ENCODE measurements around the gene TANC1.

TANC1 gene

GRCh38 chr2:159160954-159161353 lies 192.5 kb downstream of the TANC1 start:
- DNase-seq (ENCODE audit: low spot score), result no peak

DNA sequence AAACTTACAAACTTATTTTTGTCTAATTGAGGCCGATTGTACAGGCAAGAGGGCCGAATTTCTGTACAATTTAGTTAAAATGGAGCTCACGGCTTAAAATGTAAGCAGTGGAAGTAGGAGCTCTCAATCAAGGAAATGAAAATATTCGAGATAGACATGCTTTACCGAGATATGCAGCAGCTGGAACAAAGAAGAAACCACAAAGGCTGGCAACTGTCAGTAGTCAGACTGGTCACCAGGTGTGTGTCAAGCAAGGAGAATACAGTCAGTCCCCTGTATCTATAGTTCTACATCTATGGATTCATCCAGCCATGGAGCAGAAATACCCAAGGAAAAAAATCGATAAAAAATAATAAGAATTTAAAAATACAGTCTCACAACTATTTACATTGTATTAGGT lies 195.5 kb downstream of the TANC1 start:
- no peak for DNase-seq (ENCODE audit: low spot score)

DNA sequence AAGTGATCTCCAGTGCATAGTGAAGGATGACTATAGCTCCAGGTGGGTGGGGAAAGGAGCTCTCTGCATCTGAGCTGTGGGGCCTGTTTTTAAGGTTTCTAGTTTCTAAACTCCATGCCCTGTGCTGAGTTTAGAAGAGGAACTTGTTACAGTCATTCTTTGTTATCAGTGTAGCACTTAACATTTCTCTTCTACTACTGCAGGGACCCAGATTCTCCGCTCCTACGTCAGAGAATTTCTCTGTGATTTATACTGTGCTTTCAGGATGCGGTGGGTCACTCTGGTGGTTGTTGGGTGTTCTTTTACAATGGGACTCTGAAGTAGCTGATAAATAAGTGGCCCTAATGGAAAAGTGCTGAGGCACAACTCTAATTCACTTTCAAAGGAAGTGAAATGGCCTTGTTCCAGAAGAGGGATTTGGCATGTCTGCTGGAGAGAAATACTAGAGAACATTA lies 196.0 kb downstream of the TANC1 start:
- DNase-seq (ENCODE audit: low spot score), result no peak

DNA sequence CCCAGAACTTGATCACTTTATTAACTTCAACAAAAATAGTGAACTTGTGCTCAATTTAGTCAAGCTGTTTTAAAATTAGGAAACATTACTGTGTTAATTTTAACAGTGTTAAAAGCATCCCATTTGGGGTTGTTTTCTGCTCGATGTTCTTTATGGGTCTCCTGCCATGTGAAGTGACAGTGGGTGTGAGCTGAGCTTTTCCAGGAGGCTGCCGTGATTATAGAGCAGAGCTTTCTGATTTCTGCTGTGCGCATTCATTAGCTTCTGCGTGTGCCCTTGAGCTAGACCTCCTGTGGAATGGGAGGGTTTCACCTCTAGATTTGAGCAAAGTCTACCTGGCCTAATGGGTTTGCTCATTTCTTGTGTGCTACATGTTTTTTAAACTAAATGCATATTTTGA lies 196.6 kb downstream of the TANC1 start:
- no peak for DNase-seq (ENCODE audit: low spot score)

DNA sequence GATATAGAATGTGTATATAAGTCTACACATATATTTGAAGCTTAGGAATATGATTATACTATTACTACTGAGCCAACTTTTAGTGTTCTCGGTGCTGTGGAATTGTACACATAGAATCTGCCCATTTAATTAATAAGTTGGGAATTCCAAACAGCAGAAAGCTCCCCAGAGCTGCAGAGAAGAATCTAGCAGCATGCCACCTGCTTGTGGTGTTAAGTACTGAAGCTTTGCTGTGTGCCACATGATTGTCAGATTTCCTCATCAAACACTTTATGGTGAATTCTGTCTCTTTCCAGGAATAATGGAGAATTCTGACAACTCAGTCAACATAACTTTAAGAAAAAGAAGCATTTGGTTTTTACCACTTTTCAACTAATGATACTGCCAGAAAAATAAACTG lies 200.3 kb downstream of the TANC1 start:
- DNase-seq (ENCODE audit: low spot score), result no peak

DNA sequence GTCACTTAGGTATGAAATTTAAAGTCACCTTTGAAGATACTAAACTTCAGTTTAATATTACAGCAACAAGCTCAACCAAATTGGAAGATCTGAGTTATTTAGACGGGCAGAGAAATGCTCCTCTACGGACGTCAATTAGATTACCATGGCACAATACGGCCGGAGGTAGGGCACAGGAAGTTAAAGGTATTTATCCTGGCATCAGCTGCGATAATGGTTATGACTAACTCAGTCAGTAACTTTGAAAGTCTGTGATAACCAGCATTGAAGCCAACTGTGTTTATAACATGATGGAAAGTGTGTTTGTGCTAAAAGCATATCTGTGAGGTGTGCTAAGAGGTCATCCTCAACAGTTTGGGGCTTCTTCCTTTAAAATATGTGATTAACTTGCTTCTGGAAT lies 200.7 kb downstream of the TANC1 start:
- no peak for DNase-seq (ENCODE audit: low spot score)

DNA sequence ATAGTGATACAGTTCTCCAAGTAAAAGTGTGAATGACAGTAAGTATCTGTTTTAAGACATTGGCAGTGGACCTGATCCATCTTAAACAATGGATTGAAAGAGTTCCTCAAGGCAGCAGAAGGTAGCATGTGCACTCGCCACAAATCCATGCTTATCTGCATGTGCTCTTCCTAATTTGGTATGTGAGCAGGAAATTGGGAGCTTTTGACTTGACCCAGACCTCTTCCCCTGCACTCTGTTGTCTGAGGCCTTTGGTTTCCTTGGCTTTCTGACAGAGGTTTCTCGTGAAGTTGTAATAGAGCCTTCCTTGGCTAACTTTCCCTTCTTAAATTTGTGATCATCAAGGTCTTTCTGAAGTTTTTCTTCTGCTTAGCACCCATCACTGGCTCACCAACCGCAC lies 204.0 kb downstream of the TANC1 start:
- no peak for DNase-seq (ENCODE audit: low spot score)

- no peak for DNase-seq (ENCODE audit: low spot score)
Measured at GRCh38 chr2:159174759-159175158, 206.3 kb downstream of the TANC1 start.

- no peak for DNase-seq (ENCODE audit: low spot score)
Measured at GRCh38 chr2:159175182-159175581, 206.7 kb downstream of the TANC1 start.

- no peak for DNase-seq (ENCODE audit: low spot score)
Measured at GRCh38 chr2:159175927-159176326, 207.5 kb downstream of the TANC1 start.

- no peak for DNase-seq (ENCODE audit: low spot score)
Measured at GRCh38 chr2:159176555-159176954, 208.1 kb downstream of the TANC1 start.

- no peak for DNase-seq (ENCODE audit: low spot score)
Measured at GRCh38 chr2:159177357-159177756, 208.9 kb downstream of the TANC1 start.

GRCh38 chr2:159177957-159178356 lies 209.5 kb downstream of the TANC1 start:
- no peak for DNase-seq (ENCODE audit: low spot score)

- no peak for DNase-seq (ENCODE audit: low spot score)
Measured at GRCh38 chr2:159179096-159179495, 210.7 kb downstream of the TANC1 start.

- no peak for DNase-seq (ENCODE audit: low spot score)
Measured at GRCh38 chr2:159179696-159180095, 211.3 kb downstream of the TANC1 start.

DNA sequence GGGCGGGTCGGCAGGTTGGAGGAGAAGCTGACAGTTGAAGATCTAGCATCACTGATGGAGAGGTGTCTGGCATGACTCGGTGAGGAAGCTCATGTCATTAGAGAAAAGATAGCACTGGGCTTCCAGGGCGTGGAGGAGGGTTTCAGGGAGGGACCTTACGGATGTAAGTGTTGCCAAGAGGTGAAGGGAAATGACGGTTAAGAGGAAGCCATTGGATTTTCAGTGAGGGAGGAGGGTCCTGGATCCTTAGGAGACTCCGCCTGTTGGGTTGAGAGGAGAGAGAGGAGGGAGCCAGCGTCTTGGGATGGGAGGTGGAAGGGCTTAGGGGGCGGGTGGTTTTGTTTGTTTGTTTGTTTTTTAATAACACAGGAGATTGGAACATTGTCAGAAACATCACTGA lies 214.9 kb downstream of the TANC1 start:
- no peak for DNase-seq (ENCODE audit: low spot score)

- no peak for DNase-seq (ENCODE audit: low spot score)
Measured at GRCh38 chr2:159185401-159186130, 217.1 kb downstream of the TANC1 start.

DNA sequence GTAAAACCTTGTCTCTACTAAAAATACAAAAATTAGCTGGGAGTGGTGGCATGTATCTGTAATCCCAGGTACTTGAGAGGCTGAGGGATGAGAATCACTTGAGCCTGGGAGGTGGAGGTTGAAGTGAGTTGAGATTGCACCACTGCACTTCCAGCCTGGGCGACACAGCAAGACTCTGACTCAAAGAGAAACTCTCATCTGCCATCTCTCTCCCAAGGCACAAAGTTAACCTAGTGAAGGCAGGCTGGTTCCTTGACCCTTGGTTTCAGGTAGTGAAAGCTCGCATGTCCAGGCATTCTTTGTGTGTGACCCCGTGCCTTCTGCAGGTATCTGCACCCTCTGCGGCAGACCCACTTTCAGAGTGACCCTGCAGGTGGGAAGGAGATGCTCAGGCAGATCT lies 218.0 kb downstream of the TANC1 start:
- no peak for DNase-seq (ENCODE audit: low spot score)

- no peak for DNase-seq (ENCODE audit: low spot score)
Measured at GRCh38 chr2:159187106-159187505, 218.7 kb downstream of the TANC1 start.

DNA sequence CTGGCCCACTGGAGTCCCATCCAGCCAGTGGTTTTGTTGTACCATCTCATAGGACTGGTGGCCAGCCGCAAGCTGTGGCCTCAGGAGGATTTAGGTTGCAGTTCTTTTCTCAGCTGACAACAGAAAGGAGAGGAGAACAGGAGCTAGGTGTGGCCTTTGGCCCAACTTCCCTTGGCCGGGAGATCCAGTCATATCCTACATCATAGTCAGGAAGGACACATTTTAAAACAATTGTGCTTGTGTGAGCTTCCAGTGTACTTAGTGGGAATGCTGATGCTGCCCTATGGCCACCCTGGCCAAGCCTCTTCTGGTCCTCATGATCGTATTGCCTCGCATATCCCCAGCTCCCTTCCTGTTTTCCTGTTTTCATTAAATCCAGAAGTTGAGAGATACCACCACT lies 220.0 kb downstream of the TANC1 start:
- DNase-seq (ENCODE audit: low spot score), result no peak

GRCh38 chr2:159192371-159192918 lies 224.0 kb downstream of the TANC1 start:
- no peak for DNase-seq (ENCODE audit: low spot score)

GRCh38 chr2:159193791-159194190 lies 225.4 kb downstream of the TANC1 start:
- DNase-seq (ENCODE audit: low spot score), result no peak

DNA sequence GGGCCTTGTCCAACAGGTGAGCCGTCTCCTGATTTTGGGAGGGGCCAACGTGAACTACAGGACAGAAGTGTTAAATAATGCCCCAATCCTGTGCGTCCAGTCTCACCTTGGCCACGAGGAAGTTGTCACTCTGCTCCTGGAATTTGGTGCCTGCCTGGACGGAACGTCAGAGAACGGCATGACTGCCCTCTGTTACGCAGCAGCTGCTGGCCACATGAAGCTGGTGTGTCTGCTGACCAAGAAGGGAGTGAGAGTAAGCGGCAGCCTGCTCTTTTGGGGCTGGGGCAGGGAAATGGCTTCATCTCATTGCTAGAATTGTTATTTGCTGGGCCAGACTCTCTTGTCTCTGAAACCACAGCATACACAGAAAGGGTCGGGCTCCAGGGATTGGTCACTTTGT lies 225.8 kb downstream of the TANC1 start:
- no peak for DNase-seq (ENCODE audit: low spot score)

DNA sequence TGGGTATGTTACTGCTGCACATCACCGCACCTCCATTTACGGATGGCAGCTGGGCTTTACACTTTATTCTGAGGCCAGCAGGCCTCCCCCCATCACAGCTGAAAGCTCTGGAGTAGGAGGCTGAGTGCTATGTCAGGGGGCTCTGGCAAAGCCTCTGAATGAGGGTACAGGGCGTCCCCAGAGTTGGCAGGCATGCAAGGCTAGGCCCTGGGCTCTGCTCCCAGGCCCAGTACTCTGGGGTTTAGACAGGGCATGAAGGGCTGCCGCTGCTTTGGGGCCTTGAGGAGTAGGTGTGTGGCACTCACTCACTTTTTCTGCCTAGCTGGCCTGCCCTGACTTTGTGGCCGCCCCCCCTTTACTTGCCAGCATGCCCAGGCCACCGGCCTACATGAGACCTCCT lies 227.3 kb downstream of the TANC1 start:
- no peak for DNase-seq (ENCODE audit: low spot score)
